ENCODE results near the gene CALR3.
"Not testable (repeated sequence)": the region's sequence is repeated elsewhere in the genome, so short reads cannot be mapped to it uniquely, and the experiment has no call there.

The CALR3 gene

GRCh38 chr19:16518061-16518460 lies 22.1 kb upstream of the CALR3 start:
- H3K9me3 ChIP-seq = no peaks in the 10 kb centered on the region
- peaks cover 66% of the 10 kb centered on the region for H3K36me3 ChIP-seq

GRCh38 chr19:16516923-16517610 lies 21.1 kb upstream of the CALR3 start:
- H3K27ac ChIP-seq = no peak overlapping the region
- H3K36me3 ChIP-seq = peaks cover 56% of the 10 kb centered on the region
- no peak overlapping the region for H3K4me3 ChIP-seq (ENCODE audit: low read depth in 1 of 2, low read length in 1 of 2)
- no peaks in the 10 kb centered on the region for H3K27me3 ChIP-seq
- H3K9me3 ChIP-seq = no peaks in the 10 kb centered on the region
- H3K4me1 ChIP-seq (ENCODE audit: control insufficient read depth in 1 of 2, insufficient read depth in 1 of 2, low read depth in 1 of 2, low read length in 1 of 2) = no peaks in the 10 kb centered on the region
- no peak for TF ChIP-seq CTCF (IDR thresholded peaks at IDR 0.05)

More at GRCh38 chr19:16518061-16518460, 22.1 kb upstream of the CALR3 start:
- TF ChIP-seq CTCF (IDR thresholded peaks at IDR 0.05) = no peak
- Histone ChIP-seq H3K27ac (no peak overlapping the region), H3K4me1 (ENCODE audit: control insufficient read depth in 1 of 2, insufficient read depth in 1 of 2, low read depth in 1 of 2, low read length in 1 of 2) (no peaks in the 10 kb centered on the region), H3K27me3 (no peaks in the 10 kb centered on the region), H3K4me3 (ENCODE audit: low read depth in 1 of 2, low read length in 1 of 2) (no peak overlapping the region)

GRCh38 chr19:16516381-16516780 lies 20.4 kb upstream of the CALR3 start:
- no peak overlapping the region for H3K27ac ChIP-seq
- H3K9me3 ChIP-seq = no peaks in the 10 kb centered on the region
- H3K4me3 ChIP-seq (ENCODE audit: low read depth in 1 of 2, low read length in 1 of 2) = no peak overlapping the region
- no peaks in the 10 kb centered on the region for H3K27me3 ChIP-seq
- peaks cover 50% of the 10 kb centered on the region for H3K36me3 ChIP-seq
- no peaks in the 10 kb centered on the region for H3K4me1 ChIP-seq (ENCODE audit: control insufficient read depth in 1 of 2, insufficient read depth in 1 of 2, low read depth in 1 of 2, low read length in 1 of 2)
- no peak for TF ChIP-seq CTCF (IDR thresholded peaks at IDR 0.05)

- Histone ChIP-seq H3K27me3 (no peaks in the 10 kb centered on the region), H3K27ac (no peak overlapping the region), H3K9me3 (no peaks in the 10 kb centered on the region), H3K4me1 (ENCODE audit: control insufficient read depth in 1 of 2, insufficient read depth in 1 of 2, low read depth in 1 of 2, low read length in 1 of 2) (no peaks in the 10 kb centered on the region), H3K36me3 (peaks cover 31% of the 10 kb centered on the region), H3K4me3 (ENCODE audit: low read depth in 1 of 2, low read length in 1 of 2) (no peak overlapping the region)
- no peak for TF ChIP-seq CTCF (IDR thresholded peaks at IDR 0.05)
Observed at GRCh38 chr19:16514383-16515019, 18.5 kb upstream of the CALR3 start.

- H3K36me3 ChIP-seq = peaks cover 12% of the 10 kb centered on the region
- H3K4me1 ChIP-seq (ENCODE audit: control insufficient read depth in 1 of 2, insufficient read depth in 1 of 2, low read depth in 1 of 2, low read length in 1 of 2); H3K27me3 ChIP-seq; H3K4me3 ChIP-seq (ENCODE audit: low read depth in 1 of 2, low read length in 1 of 2); H3K27ac ChIP-seq; H3K9me3 ChIP-seq: not testable (repeated sequence)
Observed at GRCh38 chr19:16512611-16513010, 16.6 kb upstream of the CALR3 start.
